Hematopoietic multipotent progenitor cell treated with erythropoietin and hydrocortisone succinate and interleukin-3 and kit ligand, for 6 days (in vitro differentiated cells): ENCODE results near the gene SMCO1.
"Not testable (repeated sequence)": the region's sequence is repeated elsewhere in the genome, so short reads cannot be mapped to it uniquely, and the experiment has no call there.

Experiments
- DNase-seq: peaks from one replicate; pipeline ENCODE4 v3.0.0-alpha.2; 2015

SMCO1 gene

GRCh38 chr3:196519718-196520082 is 4.6 kb upstream of the SMCO1 start:
- peak; percentile 40 for DNase-seq

- DNase-seq, result peak; percentile 88
Measured at GRCh38 chr3:196518966-196519717, 4.0 kb upstream of the SMCO1 start.

- DNase-seq, result peak; percentile 73
Measured at GRCh38 chr3:196517919-196518318, 2.8 kb upstream of the SMCO1 start.

GRCh38 chr3:196517162-196517800 is 2.1 kb upstream of the SMCO1 start:
- DNase-seq, result no peak

GRCh38 chr3:196514350-196514716 is 813 bp downstream of the SMCO1 start:
- DNase-seq, result no peak

- no peak for DNase-seq
Measured at GRCh38 chr3:196513697-196514349, 1.3 kb downstream of the SMCO1 start.

GRCh38 chr3:196511646-196512425 is 3.3 kb downstream of the SMCO1 start:
- DNase-seq, result peak; percentile 83

- DNase-seq, result not testable (repeated sequence)
Measured at GRCh38 chr3:196511108-196511507, 4.0 kb downstream of the SMCO1 start.

- no peak for DNase-seq
Measured at GRCh38 chr3:196506687-196507086, 8.5 kb downstream of the SMCO1 start.

GRCh38 chr3:196504556-196504955 is 10.6 kb downstream of the SMCO1 start:
- DNase-seq, result no peak

- DNase-seq, result not testable (repeated sequence)
Measured at GRCh38 chr3:196504077-196504398, 11.1 kb downstream of the SMCO1 start.

GRCh38 chr3:196503196-196504076 is 11.7 kb downstream of the SMCO1 start, which contains the start of gene RNF168:
RNF168 (minus strand) TSS chr3:196503768; CDS start chr3:196503173, 595 bp downstream.
- peak; percentile 97 for DNase-seq

GRCh38 chr3:196502775-196503195 is 12.4 kb downstream of the SMCO1 start:
- DNase-seq, result peak; percentile 69

GRCh38 chr3:196501316-196502044 is 13.7 kb downstream of the SMCO1 start:
- peak; percentile 19 for DNase-seq

GRCh38 chr3:196499807-196500524 is 15.2 kb downstream of the SMCO1 start:
- no peak for DNase-seq

- DNase-seq, result no peak
Measured at GRCh38 chr3:196499061-196499460, 16.1 kb downstream of the SMCO1 start.

GRCh38 chr3:196498297-196498696 is 16.8 kb downstream of the SMCO1 start:
- DNase-seq, result no peak

GRCh38 chr3:196496183-196496582 is 19.0 kb downstream of the SMCO1 start:
- no peak for DNase-seq

- no peak for DNase-seq
Measured at GRCh38 chr3:196493292-196493691, 21.9 kb downstream of the SMCO1 start.

GRCh38 chr3:196492080-196492479 is 23.1 kb downstream of the SMCO1 start:
- no peak for DNase-seq

- no peak for DNase-seq
Measured at GRCh38 chr3:196489747-196490146, 25.4 kb downstream of the SMCO1 start.
